ENCODE data around the gene METTL26. TPM values are rescaled to one million over a fixed set of nuclear protein-coding genes. Genes with fewer than 3 reads are reported as not detected.

Gene METTL26
- total RNA-seq, 1 experiment from 2014 or later, result 84.3 TPM

DNA sequence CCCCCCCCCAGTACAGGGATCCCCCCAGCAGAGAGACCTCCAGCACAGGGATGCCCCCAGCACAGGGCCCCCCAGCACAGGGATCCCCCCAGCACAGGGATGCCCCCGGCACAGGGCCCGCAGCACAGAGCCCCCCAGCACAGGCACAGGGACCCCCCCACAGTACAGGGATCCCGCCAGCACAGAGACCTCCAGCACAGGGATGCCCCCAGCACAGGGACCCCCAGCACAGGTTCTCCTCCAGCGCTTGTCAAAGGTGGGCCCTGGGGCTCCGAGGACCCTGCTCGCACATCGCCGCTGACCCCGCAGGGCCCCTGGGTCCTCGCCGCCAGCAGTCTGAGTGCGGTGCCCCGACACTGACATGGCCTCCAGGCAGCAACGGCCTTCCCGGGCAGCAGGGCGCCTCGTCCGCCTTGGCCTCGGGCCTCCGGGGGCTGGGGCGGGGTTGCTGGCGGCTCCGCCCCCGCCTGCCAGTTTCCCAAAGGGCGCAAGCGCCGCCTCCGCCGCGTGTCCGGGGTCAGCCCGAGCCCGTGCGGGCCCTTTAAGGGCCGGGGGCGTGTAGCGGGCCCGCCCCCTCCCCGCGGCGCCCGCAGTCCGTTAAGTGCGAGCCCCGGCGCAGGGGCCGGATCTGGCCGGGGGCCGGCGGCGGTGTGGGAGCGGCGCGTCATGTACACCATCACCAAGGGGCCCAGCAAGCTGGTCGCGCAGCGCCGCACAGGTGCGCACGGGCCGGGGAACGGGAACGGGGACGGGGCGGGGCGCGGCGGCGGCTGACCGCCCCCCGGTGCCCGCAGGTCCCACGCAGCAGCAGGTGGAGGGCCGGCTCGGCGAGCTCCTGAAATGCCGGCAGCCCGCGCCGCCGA, 5.5 kb upstream of the METTL26 start, which contains the start of gene MCRIP2:
MCRIP2 (plus strand) TSS at position 503 of the 863 bp plus-strand sequence; CDS start at position 667, 164 bp downstream.
- DNase-seq (ENCODE audit: extremely low read depth, low read depth), result peak; percentile 74

DNA sequence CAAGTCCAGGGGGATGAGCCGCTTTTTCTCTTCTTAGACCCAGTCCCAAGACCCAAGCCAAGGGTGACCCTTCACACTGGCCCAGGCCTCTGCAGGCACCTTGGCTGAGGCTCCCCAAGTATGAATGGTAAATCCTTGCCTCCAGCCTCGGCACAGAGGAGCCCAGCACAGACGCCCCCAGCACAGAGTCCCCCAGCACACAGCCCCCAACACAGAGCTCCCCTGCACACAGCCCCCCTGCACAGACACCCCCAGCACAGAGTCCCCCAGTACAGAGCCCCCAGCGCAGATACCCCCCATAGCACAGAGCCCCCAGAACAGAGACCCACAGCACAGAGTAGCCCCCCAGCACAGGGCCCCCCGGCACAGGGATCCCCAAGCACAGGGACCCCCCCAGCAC, 4.5 kb upstream of the METTL26 start:
- no peak for DNase-seq (ENCODE audit: extremely low read depth, low read depth)

DNA sequence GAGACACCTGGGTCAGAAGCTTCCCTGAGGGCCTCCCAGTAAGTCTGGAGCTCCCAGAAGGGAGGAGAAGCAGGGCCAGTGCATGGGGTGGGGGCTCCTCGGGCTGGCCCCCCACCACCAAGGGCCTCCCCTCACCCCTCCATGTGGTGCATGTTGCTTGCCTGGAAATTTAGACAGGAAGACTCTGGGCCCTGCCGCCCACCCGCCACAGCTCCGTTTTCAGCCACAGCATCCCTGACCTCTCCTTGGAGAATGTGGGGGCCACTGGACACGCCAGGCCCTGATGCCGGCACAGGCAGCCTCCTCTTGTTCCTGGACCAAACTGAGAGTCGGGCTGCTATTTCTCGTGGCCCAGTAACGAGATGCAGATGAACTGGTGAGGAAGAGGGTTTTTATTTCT, 2.7 kb upstream of the METTL26 start:
- DNase-seq (ENCODE audit: extremely low read depth, low read depth), result no peak

DNA sequence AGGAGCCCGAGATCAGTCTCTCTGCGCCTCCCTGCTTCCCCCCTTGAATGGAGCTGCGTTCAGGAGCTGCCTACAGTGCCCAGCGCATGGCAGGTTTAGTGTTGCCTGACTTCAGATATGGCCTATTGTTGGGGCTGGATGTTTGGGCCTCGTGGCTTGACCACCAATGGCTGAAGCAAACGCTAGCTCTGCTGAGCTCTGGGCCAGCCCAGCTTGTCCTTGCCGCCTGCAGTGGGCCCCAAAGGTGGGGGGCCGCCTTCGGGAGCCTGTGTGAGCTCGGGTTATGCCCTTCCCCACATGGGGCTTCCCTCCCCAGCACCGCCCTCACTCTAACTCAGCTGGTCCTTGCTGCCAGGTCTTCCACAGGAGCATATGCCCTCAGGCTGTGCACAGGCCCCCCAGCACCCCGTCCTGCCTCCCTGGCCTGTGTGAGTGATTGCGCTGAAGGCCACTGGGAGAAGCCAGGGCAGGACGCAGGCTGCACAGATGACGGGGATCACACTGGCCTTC, 2.0 kb upstream of the METTL26 start:
- no peak for DNase-seq (ENCODE audit: extremely low read depth, low read depth)

DNA sequence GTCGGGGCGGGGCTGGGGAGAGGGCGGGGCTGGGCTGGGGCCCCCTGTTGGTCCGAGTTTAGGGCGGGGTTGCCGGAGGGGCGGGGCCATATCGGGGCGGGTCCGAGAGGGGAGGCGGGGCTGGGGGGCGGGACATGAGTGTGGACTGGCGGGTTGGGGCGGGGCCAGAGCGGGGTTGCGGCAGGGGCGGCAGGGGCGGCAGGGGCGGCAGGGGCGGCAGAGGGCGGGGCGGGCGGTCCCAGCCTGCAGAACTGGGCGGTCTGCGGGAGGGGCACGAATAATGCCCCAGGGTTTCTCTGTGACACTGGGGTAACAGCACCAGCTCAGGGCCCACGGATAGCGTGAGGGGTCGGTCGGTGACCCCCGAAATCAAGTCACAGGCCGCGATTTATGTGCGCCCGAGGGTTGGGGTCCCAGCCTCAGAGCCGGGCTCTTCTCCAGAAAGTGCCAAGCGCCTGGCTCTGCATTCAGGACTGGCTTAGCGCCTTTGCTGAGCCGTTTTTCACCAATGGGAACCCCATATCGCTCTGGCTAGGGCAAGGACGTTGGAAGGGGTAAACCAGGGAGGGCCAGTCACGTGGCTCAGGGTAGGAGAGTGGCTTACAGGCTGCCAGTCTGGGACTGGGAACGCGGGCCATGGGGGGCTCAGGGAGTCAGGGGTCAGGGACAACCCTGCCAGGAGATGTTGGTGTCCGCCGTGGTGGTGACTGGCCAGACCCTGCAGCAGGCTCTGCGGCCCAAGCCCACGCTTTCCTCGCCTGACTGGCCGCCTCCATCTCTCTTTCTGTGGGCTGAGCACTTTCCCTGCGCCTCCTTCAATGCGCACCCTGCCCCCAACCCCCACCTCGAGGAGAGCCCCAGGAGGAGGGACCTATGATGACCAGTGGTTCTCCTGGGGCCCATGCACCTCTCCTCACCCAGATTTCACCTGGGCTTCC, 1.2 kb upstream of the METTL26 start:
- DNase-seq (ENCODE audit: extremely low read depth, low read depth), result peak; percentile 89

DNA sequence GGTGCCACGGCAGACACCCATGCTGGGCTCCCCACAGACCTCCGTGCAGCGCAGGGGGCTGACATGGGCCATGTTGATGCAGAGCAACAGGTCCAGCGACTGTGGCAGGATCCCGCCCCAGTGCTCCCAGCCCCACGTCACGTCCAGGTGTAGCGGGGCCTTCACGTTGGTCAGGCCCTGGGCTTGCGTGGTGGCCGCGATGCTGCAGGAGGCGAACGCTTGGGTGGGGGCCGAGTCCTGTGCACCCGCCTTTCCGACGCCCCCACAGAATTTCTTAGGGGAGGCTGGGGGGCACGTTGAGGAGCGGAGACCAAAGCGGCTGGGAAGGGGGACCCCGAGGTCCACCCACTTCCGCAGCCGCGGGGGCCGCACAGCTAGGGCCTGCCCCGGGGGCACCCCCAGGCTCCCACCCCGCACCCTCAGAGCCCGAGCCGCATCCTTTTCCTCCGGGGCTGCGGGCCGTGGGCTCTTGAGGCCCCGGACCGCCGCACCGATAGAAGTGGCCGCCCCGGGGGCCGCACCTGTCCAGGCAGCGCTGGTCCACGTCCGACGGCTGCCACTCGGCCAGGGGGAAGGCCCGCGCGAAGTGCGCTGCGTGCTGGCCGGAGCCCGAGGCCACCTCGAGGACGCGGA, 416 bp downstream of the METTL26 start:
- no peak for DNase-seq (ENCODE audit: extremely low read depth, low read depth)

DNA sequence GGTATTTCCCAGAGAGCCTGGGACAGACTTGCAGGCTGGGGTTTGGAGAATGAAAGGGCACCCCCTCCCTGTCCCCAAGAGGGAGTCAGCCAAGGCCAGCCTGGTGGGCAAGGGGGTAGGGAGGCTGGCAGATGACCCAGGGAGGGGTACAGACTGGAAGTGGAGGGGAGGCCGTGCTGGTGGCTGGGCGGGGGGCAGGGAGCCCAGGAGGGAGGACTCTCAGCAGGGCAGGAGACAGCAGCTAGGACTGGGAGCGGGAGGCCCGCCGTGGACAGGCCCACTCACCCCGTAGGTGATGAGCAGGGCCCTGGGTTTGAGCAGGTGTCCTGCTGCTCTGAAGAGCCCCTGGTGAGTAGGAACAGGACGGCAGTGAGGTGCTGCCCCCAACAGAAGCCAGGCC, 1.1 kb downstream of the METTL26 start:
- no peak for DNase-seq (ENCODE audit: extremely low read depth, low read depth)

DNA sequence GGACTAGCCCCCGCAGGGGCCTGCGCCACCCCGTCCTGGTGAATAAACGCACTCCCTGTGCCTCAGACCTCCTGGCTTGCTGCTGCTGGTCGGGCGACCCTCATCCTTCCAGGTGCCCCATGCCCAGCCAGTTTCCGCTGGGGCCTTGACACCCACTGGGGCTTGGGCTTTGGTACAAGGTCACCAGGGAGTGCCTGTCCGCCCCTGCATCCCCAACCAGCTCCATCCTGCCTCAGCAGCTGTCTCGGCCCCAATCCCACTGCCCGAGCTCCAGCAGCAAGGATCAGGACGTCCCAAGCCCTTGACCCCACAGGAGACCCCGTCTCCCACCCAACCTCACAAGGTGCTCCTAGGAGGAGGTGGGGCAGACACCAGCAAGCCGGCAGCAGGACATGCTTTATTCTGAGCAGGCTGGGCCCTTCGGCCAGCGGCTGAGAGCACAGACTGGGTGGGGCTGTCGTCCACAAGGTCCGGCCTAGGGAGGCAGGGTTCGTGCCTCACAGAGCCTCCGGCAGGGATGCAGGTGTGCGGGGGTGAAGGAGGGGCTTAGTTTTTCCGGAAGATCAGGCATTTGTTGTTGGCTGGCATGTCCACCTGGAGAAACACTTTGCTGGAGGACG, 1.9 kb downstream of the METTL26 start:
- DNase-seq (ENCODE audit: extremely low read depth, low read depth), result no peak

DNA sequence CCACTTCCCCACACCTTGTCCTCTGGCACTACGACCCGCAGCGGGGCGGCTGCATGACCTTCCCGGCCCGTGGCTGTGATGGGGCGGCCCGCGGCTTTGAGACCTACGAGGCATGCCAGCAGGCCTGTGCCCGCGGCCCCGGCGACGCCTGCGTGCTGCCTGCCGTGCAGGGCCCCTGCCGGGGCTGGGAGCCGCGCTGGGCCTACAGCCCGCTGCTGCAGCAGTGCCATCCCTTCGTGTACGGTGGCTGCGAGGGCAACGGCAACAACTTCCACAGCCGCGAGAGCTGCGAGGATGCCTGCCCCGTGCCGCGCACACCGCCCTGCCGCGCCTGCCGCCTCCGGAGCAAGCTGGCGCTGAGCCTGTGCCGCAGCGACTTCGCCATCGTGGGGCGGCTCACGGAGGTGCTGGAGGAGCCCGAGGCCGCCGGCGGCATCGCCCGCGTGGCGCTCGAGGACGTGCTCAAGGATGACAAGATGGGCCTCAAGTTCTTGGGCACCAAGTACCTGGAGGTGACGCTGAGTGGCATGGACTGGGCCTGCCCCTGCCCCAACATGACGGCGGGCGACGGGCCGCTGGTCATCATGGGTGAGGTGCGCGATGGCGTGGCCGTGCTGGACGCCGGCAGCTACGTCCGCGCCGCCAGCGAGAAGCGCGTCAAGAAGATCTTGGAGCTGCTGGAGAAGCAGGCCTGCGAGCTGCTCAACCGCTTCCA, 2.6 kb downstream of the METTL26 start:
- no peak for DNase-seq (ENCODE audit: extremely low read depth, low read depth)

DNA sequence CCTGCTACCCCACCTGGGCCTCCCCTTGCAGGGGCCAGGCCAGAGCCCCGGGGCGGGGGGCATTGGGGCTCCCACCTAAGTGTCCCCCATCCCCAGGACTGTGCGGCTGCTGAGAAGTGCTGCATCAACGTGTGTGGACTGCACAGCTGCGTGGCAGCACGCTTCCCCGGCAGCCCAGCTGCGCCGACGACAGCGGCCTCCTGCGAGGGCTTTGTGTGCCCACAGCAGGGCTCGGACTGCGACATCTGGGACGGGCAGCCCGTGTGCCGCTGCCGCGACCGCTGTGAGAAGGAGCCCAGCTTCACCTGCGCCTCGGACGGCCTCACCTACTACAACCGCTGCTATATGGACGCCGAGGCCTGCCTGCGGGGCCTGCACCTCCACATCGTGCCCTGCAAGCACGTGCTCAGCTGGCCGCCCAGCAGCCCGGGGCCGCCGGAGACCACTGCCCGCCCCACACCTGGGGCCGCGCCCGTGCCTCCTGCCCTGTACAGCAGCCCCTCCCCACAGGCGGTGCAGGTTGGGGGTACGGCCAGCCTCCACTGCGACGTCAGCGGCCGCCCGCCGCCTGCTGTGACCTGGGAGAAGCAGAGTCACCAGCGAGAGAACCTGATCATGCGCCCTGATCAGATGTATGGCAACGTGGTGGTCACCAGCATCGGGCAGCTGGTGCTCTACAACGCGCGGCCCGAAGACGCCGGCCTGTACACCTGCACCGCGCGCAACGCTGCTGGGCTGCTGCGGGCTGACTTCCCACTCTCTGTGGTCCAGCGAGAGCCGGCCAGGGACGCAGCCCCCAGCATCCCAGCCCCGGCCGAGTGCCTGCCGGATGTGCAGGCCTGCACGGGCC, 3.4 kb downstream of the METTL26 start:
- DNase-seq (ENCODE audit: extremely low read depth, low read depth), result no peak

DNA sequence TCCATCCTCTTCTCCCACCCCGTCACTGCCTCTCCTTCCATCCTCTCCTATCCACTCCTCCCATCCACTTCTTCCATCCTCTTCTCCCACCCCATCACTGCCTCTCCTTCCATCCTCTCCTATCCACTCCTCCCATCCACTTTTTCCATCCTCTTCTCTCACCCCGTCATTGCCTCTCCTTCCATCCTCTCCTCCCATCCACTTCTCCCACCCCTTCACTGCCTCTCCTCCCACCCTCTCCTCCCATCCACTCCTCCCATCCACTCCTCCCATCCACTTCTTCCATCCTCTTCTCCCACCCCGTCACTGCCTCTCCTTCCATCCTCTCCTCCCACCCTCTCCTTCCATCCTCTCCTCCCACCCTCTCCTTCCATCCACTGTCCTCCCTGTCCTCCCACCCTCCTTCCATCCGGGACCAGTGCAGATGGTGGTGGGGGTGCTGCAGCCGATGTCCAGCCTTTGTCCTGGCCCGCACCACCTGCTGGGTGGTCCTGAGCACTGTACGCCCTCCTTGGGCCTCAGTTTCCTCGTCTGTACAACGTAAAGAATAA, 4.2 kb downstream of the METTL26 start:
- DNase-seq (ENCODE audit: extremely low read depth, low read depth), result no peak

DNA sequence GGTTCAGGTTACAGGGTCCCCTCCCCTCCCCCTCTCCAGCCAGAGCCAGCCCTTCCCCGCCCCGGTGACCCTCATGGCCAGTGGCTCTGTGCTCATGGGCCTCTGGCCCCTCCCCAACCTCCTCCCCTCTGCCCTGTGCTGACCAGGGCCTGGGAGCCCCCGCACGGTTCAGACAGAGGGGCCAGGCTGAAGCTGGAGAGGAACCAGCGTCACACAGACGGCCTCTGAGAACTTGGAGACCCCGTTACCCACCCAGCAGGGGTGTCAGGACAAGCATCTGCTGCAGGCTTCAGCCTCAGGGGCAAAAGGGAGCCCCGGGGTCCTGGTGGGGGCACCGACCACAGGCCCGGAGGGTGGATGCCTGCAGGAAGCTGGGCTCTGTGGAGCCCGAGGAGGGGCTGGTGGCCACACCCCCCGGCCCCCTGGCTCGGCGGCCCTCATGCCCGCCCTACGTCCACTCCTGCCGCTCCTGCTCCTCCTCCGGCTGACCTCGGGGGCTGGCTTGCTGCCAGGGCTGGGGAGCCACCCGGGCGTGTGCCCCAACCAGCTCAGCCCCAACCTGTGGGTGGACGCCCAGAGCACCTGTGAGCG, 5.2 kb downstream of the METTL26 start, which contains the start of gene WFIKKN1:
WFIKKN1 (plus strand) TSS at position 171 of the 591 bp plus-strand sequence; CDS start at position 440, 269 bp downstream.
- DNase-seq (ENCODE audit: extremely low read depth, low read depth), result no peak

DNA sequence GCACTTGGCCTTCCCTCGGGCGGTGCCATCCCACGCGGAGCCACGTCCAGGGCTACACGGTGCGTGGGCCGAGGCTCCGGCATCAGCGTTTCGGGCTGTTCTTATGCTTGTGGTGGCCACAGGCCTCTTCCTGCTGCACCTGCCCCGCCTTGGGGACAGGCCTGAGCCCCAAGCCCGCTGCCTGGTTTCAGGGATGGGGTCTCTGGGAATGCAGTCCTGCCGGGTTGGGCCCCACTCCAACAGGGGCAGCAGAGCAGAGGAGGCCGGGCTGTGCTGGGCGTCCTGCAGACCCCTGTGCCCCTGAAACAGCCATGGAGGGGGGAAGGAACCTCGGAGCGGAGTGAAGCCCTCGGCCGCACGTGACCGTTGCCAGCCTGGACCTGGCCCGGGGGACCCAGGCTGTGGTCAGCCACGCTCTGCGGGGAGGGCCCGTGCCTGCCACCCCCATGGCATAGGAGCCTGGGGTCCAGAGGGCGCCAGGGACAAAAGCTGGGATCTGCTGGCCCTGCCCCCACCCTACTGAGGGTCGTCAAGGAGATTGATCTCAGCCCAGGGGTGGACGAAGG, 5.8 kb downstream of the METTL26 start:
- DNase-seq (ENCODE audit: extremely low read depth, low read depth), result no peak

DNA sequence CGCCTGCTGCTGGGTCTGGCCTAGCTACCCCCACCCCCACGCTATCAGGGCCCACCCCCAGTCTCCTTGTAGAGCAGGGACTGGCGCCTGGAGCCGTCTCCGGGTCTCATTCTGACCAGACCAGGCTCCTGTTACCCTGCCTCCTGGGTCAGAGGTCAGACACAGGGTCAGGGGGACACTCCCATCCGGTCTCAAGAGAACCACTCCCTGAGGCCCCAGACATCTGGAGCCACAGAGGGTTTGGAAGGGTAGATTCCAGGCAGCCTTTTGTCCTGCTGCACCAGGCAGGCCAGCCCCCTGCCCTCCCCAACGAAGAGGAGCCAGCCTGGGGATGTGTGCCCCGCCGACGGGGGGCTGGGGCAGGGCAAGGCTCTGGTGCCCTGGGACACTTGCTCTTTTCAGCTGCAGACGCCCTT, 6.3 kb downstream of the METTL26 start:
- no peak for DNase-seq (ENCODE audit: extremely low read depth, low read depth)

DNA sequence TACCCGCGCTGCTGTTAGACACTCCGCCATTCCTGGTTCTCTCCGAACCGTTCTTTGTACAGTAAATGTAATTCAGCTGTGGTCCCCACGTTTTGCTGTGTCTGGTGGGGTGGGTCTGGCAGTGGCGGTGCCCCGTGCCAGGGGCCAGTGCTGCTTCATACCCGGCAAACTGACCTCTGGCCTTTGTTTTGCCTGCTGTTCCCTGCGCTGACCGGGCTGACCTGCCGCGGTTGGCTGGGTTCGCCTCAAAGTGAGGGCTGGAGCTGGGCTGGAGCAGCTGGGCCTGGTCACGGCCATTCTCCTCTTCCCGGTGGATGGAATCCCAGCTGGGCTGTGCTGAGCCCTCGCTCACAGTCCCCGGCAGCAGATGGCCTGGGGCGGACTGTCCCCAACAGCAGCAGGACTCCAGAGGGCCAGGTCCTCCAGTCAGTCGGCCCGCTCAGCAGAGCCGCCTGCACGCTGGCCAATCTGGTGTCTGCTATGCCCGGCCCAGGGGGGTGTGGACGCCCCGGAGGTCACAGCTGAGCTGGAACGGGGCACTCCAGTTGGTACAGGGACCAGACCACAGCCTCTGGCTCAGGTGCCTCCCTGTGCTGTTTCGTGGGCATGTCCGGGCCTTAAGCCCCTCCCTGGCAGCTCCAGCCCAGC, 6.8 kb downstream of the METTL26 start:
- no peak for DNase-seq (ENCODE audit: extremely low read depth, low read depth)

DNA sequence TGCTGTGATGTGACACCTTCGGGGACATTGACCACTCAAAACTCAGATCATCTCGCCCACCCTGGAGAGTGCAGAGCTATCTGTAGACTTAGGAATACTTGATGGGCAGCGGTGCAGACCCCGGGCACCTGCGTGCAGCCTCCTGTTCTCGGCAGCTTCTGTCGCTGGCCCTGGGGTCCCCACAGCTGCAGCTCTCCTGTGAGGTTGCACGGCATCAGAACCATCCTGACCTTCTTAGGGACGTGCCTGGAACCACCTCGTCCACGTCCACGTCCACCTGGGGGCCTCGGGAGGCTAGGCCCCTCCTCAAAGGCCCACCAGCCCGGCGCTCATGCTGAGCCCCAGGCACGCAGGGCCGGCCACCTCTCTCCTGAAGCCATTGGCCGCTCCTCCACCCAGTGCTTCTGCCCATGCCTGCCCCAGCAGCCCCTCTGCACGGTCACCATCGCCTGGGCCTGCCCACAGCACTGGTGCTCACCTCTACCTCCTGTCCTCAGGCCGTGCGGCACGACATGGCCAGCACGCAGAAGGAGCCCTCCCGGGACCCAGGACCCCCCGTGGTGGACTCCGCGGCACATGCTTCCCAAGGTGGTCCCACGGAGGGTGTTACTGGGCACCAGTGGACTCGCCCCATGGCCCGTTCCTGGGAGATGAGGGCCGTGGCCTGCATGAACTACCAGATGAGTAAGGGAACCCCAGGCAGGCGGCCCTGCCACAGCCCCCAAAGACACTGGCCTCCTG, 7.6 kb downstream of the METTL26 start:
- no peak for DNase-seq (ENCODE audit: extremely low read depth, low read depth)
